NT2/D1 (cell line): ENCODE measurements around the gene MSH5.

Experiments
- SUZ12 ChIP-seq: IDR thresholded peaks from 2 replicates; pipeline ENCODE4 v1.6.1; 2011; ENCODE audit not compliant: insufficient read length, insufficient read depth; ENCODE audit errors: extremely low read depth
- YY1 ChIP-seq: IDR thresholded peaks from 2 replicates; pipeline ENCODE4 v1.6.1; 2011; ENCODE audit not compliant: insufficient read length, insufficient read depth
- ZNF274 ChIP-seq: IDR thresholded peaks from 2 replicates; pipeline ENCODE4 v1.6.1; 2011; ENCODE audit warnings: mild to moderate bottlenecking, low read depth, low read length

GRCh38 chr6:31711233-31711632 lies 28.6 kb upstream of the MSH5 start:
- TF ChIP-seq ZNF274, result no peak
- no peak for TF ChIP-seq YY1
- TF ChIP-seq SUZ12, result no peak
